CD4-positive, alpha-beta T cell (primary cell): Measurements from ENCODE around the gene CCDC60. TPM values are rescaled to one million over a fixed set of nuclear protein-coding genes. Genes with fewer than 3 reads are reported as not detected.

Experiments
- ATAC-seq: fragments of 200-7000 bp; cut with Tn5 transposase; one replicate; pipeline ENCODE4 v1.10.0; 2022; ENCODE audit warnings: mild to moderate bottlenecking; ENCODE audit not compliant: poor library complexity
- CTCF ChIA-PET: fragments of 350-600 bp; sonication (Branson Sonifier 250); formaldehyde crosslinking; loops from one replicate; lab custom pipeline; 2021; ENCODE audit warnings: antibody characterized with exemption, inconsistent platforms; lab: Charles Lee
- POLR2A ChIA-PET: fragments of 350-600 bp; sonication (Branson Sonifier 250); formaldehyde crosslinking; loops from one replicate; lab custom pipeline; 2021; ENCODE audit warnings: antibody characterized with exemption, inconsistent platforms; lab: Charles Lee
- DNase-seq, 14 experiments: peaks; one replicate each; pipeline ENCODE4 v3.0.0-alpha.2; 2013 to 2020; ENCODE audit warnings: mixed read lengths in 2 of 14
- H3K27ac ChIP-seq, 2 donors: one replicate each; pipeline versions ENCODE4 v1.5.1 to v1.7.0; 2013; ENCODE audit warnings: low read length in 2 of 2, low read depth in 1 of 2, mild to moderate bottlenecking in 1 of 2
- H3K27me3 ChIP-seq, 2 experiments: 1 replicate in 1 of 2; 2 replicates in 1 of 2; pipeline versions ENCODE4 v1.6.1 to v1.7.0; 2013; ENCODE audit warnings: low read length in 2 of 2, control low read depth in 1 of 2, mild to moderate bottlenecking in 1 of 2, moderate library complexity in 1 of 2; ENCODE audit not compliant: insufficient read depth in 2 of 2, control insufficient read depth in 1 of 2
- H3K36me3 ChIP-seq: one replicate; pipeline ENCODE4 v1.6.1; 2013; ENCODE audit warnings: low read length, control low read depth; ENCODE audit not compliant: insufficient read depth
- H3K4me1 ChIP-seq: one replicate; pipeline ENCODE4 v1.6.1; 2013; ENCODE audit warnings: low read length, control low read depth; ENCODE audit not compliant: insufficient read depth
- H3K4me3 ChIP-seq: one replicate; pipeline ENCODE4 v1.5.1; 2013; ENCODE audit warnings: mild to moderate bottlenecking, low read length, moderate library complexity
- H3K9me3 ChIP-seq, 2 experiments: 1 replicate in 1 of 2; 2 replicates in 1 of 2; pipeline versions ENCODE4 v1.6.1 to v1.7.0; 2013; ENCODE audit warnings: low read length in 2 of 2, mild to moderate bottlenecking in 2 of 2, control low read depth in 1 of 2, moderate library complexity in 1 of 2; ENCODE audit not compliant: control insufficient read depth in 1 of 2, insufficient read depth in 1 of 2
- H3K27ac Mint-ChIP-seq: one replicate; pipeline ENCODE4 v1.8.0; 2020; ENCODE audit warnings: mixed read lengths
- H3K27me3 Mint-ChIP-seq: one replicate; pipeline ENCODE4 v1.8.0; 2021; ENCODE audit warnings: mixed read lengths
- H3K36me3 Mint-ChIP-seq: one replicate; pipeline ENCODE4 v1.8.0; 2021; ENCODE audit warnings: low read depth, mixed read lengths
- H3K4me1 Mint-ChIP-seq: one replicate; pipeline ENCODE4 v1.8.0; 2021; ENCODE audit warnings: low read depth, mixed read lengths
- H3K4me3 Mint-ChIP-seq: one replicate; pipeline ENCODE4 v1.8.0; 2020; ENCODE audit warnings: mild to moderate bottlenecking, mixed read lengths
- H3K9me3 Mint-ChIP-seq: one replicate; pipeline ENCODE4 v1.8.0; 2020; ENCODE audit warnings: mixed read lengths
- intact Hi-C, 2 experiments: fragments of 100-400 bp; cut with DNase I in 1 of 2; cut with micrococcal nuclease in 1 of 2; formaldehyde crosslinking; loops; one replicate each; pipeline versions ENCODE4 v1.15.1 to v1.9.0; 2023 to 2025; cut with DNase I, micrococcal nuclease
- total RNA-seq, 174 experiments: library from RNA in 2 of 174; stranded (reverse) in 2 of 174; gene quantifications; one replicate each; pipeline ENCODE4 v1.2.3 and lab custom pipeline; 2021 to 2026
- TF ChIP-seq, protein P1 (sequence below): fragments of 200-600 bp; IDR thresholded peaks from one replicate; pipeline ENCODE4 v1.8.0; 2022; ENCODE audit warnings: antibody characterized with exemption, mild to moderate bottlenecking

CCDC60 gene
- total RNA-seq, 2 experiments from 2014 or later, result not detected

DNA sequence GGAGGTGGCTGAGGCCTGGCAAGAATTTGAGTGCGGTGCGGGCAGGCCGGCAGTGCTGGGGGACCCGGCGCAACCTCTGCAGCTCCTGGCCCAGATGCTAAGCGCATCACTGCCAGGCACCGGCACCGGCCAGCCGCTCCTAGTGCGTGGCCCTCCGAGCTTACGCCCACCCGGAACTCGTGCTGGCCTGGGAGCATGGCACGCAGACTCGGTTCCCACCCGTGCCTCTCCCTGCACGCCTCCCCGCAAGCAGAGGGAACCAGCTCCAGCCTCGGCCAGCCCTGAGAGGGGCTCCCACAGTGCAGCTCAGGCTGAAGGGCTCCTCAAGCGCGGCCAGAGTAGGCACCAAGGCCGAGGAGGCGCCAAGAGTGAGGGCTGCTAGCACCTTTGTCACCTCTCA lies 63.7 kb downstream of the CCDC60 start:
- ATAC-seq (no peak), DNase-seq (no peak)
- Mint-ChIP-seq H3K36me3 (no peaks in the 10 kb centered on the region), H3K4me1 (no peaks in the 10 kb centered on the region), H3K27ac (no peak overlapping the region), H3K9me3 (no peaks in the 10 kb centered on the region), H3K27me3 (peaks cover 8% of the 10 kb centered on the region), H3K4me3 (no peak overlapping the region)
- Histone ChIP-seq H3K4me1 (no peaks in the 10 kb centered on the region), H3K4me3 (no peak overlapping the region), H3K36me3 (no peaks in the 10 kb centered on the region), H3K27ac (no peak overlapping the region), H3K27me3 (peaks cover 0 to 3% of the 10 kb centered on the region in 2 experiments), H3K9me3 (no peaks in the 10 kb centered on the region)
- intact Hi-C loops, result no loop called here
- POLR2A ChIA-PET, result no interaction called here
- TF ChIP-seq, protein P1, sequence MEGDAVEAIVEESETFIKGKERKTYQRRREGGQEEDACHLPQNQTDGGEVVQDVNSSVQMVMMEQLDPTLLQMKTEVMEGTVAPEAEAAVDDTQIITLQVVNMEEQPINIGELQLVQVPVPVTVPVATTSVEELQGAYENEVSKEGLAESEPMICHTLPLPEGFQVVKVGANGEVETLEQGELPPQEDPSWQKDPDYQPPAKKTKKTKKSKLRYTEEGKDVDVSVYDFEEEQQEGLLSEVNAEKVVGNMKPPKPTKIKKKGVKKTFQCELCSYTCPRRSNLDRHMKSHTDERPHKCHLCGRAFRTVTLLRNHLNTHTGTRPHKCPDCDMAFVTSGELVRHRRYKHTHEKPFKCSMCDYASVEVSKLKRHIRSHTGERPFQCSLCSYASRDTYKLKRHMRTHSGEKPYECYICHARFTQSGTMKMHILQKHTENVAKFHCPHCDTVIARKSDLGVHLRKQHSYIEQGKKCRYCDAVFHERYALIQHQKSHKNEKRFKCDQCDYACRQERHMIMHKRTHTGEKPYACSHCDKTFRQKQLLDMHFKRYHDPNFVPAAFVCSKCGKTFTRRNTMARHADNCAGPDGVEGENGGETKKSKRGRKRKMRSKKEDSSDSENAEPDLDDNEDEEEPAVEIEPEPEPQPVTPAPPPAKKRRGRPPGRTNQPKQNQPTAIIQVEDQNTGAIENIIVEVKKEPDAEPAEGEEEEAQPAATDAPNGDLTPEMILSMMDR, result no peak
- CTCF ChIA-PET, result no interaction called here

DNA sequence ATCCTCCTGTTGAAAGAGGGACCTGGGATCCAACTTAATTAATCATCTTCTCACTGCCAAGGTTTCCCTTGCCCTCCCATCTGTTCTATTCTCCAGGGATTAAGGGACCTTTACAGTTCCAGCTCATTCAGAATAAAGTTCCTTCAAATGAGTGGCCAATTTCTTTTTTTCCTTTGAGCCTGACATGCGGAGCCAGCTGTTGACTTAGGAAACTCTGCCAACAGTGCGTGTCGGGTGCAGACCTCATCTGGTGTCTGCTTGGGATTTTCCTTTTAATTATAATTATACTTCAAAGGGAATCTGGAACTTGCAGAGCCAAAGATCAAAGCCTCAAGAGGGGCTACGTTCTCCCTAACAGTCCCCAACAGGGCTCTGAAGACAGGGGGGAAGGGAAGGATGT lies 64.8 kb downstream of the CCDC60 start:
- Histone ChIP-seq H3K27ac (no peak overlapping the region), H3K9me3 (no peaks in the 10 kb centered on the region), H3K36me3 (no peaks in the 10 kb centered on the region), H3K27me3 (peaks cover 0 to 3% of the 10 kb centered on the region in 2 experiments), H3K4me1 (no peaks in the 10 kb centered on the region), H3K4me3 (no peak overlapping the region)
- Mint-ChIP-seq H3K9me3 (no peaks in the 10 kb centered on the region), H3K27me3 (peaks cover 6% of the 10 kb centered on the region), H3K27ac (no peak overlapping the region), H3K36me3 (no peaks in the 10 kb centered on the region), H3K4me1 (no peaks in the 10 kb centered on the region), H3K4me3 (no peak overlapping the region)
- TF ChIP-seq, protein P1, result no peak
- ChIA-PET CTCF (no interaction called here), POLR2A (no interaction called here)
- ATAC-seq, result no peak
- intact Hi-C loops, result no loop called here
- DNase-seq, result no peak

- ATAC-seq (no peak), DNase-seq (no peak)
- Histone ChIP-seq H3K4me3 (no peak overlapping the region), H3K4me1 (no peaks in the 10 kb centered on the region), H3K36me3 (no peaks in the 10 kb centered on the region), H3K27ac (no peak overlapping the region), H3K9me3 (no peaks in the 10 kb centered on the region), H3K27me3 (peaks cover 0 to 2% of the 10 kb centered on the region in 2 experiments)
- ChIA-PET CTCF (no interaction called here), POLR2A (no interaction called here)
- H3K4me1 Mint-ChIP-seq, result no peaks in the 10 kb centered on the region
- no peaks in the 10 kb centered on the region for H3K9me3 Mint-ChIP-seq
- H3K4me3 Mint-ChIP-seq, result no peak overlapping the region
- peaks cover 30% of the 10 kb centered on the region for H3K27me3 Mint-ChIP-seq
- TF ChIP-seq, protein P1, result no peak
- intact Hi-C loops, result no loop called here
- H3K27ac Mint-ChIP-seq, result no peak overlapping the region
- no peaks in the 10 kb centered on the region for H3K36me3 Mint-ChIP-seq
These were observed 71.8 kb downstream of the CCDC60 start for GRCh38 chr12:119406308-119406707.
